ENCODE results near the gene ZFR. TPM values are rescaled to one million over a fixed set of nuclear protein-coding genes. Genes with fewer than 3 reads are reported as not detected.

The ZFR gene
- total RNA-seq, 1 experiment from 2014 or later = 62.4 TPM

GRCh38 chr5:32383586-32383985, 61.0 kb downstream of the ZFR start:
- Histone ChIP-seq H2AK5ac (ENCODE audit: insufficient read length, low read length) (no peak overlapping the region), H3K23me2 (ENCODE audit: insufficient read length, low read depth, low read length, poor library complexity, severe bottlenecking) (no peaks in the 10 kb centered on the region), H2BK5ac (ENCODE audit: insufficient read length, low read length) (no peak overlapping the region), H2BK12ac (ENCODE audit: insufficient read length, low read depth, low read length) (no peak overlapping the region), H2AFZ (ENCODE audit: low read length) (no peak overlapping the region), H3K9me3 (ENCODE audit: control insufficient read depth, low read depth, low read length) (no peaks in the 10 kb centered on the region), H2BK15ac (ENCODE audit: low read depth, low read length) (no peak overlapping the region), H3K4me1 (ENCODE audit: insufficient read depth, low read length) (no peaks in the 10 kb centered on the region), H3K79me2 (ENCODE audit: insufficient read depth, low read length) (no peaks in the 10 kb centered on the region), H3T11ph (ENCODE audit: low read length) (no peak overlapping the region), H3K9ac (ENCODE audit: extremely low read depth, insufficient read length, low read length) (no peak overlapping the region), H3K18ac (ENCODE audit: insufficient read length, low read depth, low read length) (no peak overlapping the region), H3K79me1 (ENCODE audit: insufficient read depth, low read depth, low read length, poor library complexity, severe bottlenecking) (no peaks in the 10 kb centered on the region), H3K14ac (ENCODE audit: insufficient read depth, low read length) (no peak overlapping the region), H2BK120ac (ENCODE audit: low read depth, low read length, poor library complexity, severe bottlenecking) (no peak overlapping the region), H3K27ac (ENCODE audit: insufficient read length, low read depth, low read length) (no peak overlapping the region), H3K23ac (ENCODE audit: insufficient read length, low read depth, low read length) (no peak overlapping the region), H4K5ac (ENCODE audit: insufficient read length, low read depth, low read length) (no peak overlapping the region), H3K56ac (ENCODE audit: insufficient read length, low read depth, low read length) (no peak overlapping the region), H3K4me2 (ENCODE audit: insufficient read depth, insufficient read length, low read length) (no peak overlapping the region), H4K20me1 (ENCODE audit: control insufficient read depth, insufficient read depth, insufficient read length) (no peaks in the 10 kb centered on the region), H4K8ac (replicated peaks; ENCODE audit: insufficient read length, low read depth, low read length) (no peak overlapping the region), H3K4ac (ENCODE audit: low read depth, low read length) (no peak overlapping the region), H2BK20ac (ENCODE audit: low read depth, low read length, poor library complexity, severe bottlenecking) (no peak overlapping the region), H4K91ac (ENCODE audit: insufficient read length, low read depth, low read length) (no peak overlapping the region), H3K27me3 (ENCODE audit: insufficient read depth, low read length) (no peaks in the 10 kb centered on the region)
- H3K27me3 Mint-ChIP-seq (ENCODE audit: low read depth) = no peaks in the 10 kb centered on the region
- no CpG with 5 or more reads among the region's 3 CpGs for WGBS (ENCODE audit: extremely low coverage, insufficient read length, low lambda C conversion rate)
- no peak for TF ChIP-seq CTCF (conservative IDR thresholded peaks at IDR 0.05)
- DNase-seq = no peak
- peaks cover 22 to 75% (median 71%) of the 10 kb centered on the region in 3 experiments; a peak in 6 of 7 replicates for H3K36me3 Mint-ChIP-seq (ENCODE audit: insufficient read depth in 1 of 3, low read depth in 3 of 3)
- no peak overlapping the region for H3K4me3 Mint-ChIP-seq
- H3K4me1 Mint-ChIP-seq = no peaks in the 10 kb centered on the region
- 0 out of 7 replicates have a peak overlapping the region, but pooled peaks of 1 of the 3 experiments have one; percentile 29 for H3K27ac Mint-ChIP-seq
- H3K9me3 Mint-ChIP-seq = no peaks in the 10 kb centered on the region
